ENCODE measurements around the gene GAS7. TPM values are rescaled to one million over a fixed set of nuclear protein-coding genes. Genes with fewer than 3 reads are reported as not detected.
"Not testable (repeated sequence)": the region's sequence is repeated elsewhere in the genome, so short reads cannot be mapped to it uniquely, and the experiment has no call there.

GAS7 gene
- total RNA-seq, 1 donor from 2014 or later, result not detected

GRCh38 chr17:10025224-10025623 is 173.2 kb downstream of the GAS7 start:
- intact Hi-C loops (cut with micrococcal nuclease), result no loop called here

DNA sequence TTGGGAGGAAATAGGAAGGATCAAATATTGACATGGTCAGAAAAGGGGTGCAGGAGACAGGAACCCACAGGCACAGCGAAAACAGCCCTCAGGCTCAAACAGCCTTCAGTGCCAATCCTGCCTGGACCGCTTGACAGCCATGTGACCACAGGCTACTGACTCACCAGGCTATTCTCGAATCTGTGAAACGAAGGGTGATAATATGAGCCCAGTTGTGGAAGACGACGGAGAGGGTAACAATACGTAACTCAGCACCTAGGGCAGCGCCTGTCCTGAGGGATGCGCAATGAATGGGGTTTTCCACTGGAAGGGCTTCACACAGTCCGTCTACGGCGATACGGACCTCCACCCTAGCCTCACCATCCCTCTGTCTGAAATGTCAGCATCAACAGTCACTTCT is 176.0 kb downstream of the GAS7 start:
- intact Hi-C loops (cut with micrococcal nuclease), result no loop called here

GRCh38 chr17:10021272-10021984 is 177.0 kb downstream of the GAS7 start:
- intact Hi-C loops (cut with micrococcal nuclease), result no loop called here

DNA sequence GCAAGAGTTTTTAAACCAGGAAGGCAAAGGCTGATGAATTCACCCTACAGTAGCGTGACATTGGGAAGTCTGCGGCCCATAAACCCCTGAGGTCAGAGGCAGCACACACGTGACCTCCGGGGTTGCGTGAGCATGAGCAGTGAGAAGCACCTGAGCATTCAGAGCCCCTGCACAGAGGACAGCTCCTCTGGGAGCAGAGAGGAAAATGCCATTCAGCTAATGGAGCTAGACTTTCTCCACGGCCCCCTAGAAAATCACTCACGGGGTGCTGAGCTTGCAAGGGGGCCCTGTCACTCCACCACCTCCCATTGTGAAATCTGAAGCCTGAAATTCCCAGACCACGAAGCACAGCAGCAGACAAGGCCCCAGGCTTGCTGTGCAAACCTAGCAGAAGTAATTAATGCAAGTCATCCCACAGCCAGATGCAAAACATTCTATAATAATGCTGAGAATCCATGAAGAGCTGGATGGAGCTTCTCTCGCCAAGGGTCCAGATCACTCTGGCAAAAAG is 178.4 kb downstream of the GAS7 start:
- intact Hi-C loops (cut with micrococcal nuclease), result no loop called here

DNA sequence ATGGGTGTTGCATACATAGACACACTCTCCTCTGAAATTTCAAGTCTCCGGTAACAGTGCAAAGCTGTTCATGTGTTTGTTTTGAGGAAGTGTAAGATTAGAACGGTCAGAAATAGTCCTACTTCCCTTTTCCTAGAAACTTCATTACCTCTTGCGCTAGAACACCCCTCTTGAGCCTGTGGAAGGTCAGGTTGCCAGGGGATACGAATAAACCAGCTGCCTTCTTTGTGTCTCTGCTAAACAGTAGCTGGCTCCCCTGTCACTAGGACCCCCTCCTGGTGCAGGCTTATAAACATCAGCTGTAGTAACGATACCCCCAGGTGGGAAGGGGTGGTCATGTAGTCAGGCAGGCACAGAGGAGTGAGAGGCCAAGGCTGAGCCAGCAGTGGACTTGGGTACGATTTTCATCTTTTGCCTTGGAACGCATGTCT is 179.9 kb downstream of the GAS7 start:
- intact Hi-C loops (cut with micrococcal nuclease), result no loop called here

DNA sequence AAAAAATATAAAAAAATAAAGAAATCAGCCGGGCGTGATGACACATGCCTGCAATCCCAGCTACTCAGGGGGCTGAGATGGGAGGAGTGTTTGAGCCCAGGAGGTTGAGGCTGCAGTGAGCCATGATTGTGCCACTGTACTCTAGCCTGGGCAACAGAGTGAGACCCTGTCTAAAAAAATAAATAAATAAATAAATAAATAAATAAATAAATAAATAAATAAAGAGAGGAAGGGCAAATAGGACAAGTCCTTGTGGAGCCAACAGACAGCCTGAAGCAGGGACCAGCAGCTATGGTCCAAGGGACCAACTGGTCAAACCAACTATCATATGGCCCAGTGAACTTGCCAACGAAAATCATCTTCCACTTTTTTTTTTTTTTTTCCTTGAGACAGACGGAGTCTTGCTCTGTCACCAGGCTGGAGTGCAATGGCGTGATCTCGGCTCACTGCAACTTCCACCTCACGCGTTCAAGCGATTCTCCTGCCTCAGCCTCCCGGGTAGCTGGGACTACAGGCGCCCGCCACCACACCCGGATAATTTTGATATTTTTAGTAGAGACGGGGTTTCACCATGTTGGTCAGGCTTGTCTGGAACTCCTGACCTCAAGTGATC is 181.3 kb downstream of the GAS7 start:
- intact Hi-C loops (cut with micrococcal nuclease), result not testable (repeated sequence)

GRCh38 chr17:10013365-10014112 is 184.9 kb downstream of the GAS7 start:
- intact Hi-C loops (cut with micrococcal nuclease), result no loop called here

DNA sequence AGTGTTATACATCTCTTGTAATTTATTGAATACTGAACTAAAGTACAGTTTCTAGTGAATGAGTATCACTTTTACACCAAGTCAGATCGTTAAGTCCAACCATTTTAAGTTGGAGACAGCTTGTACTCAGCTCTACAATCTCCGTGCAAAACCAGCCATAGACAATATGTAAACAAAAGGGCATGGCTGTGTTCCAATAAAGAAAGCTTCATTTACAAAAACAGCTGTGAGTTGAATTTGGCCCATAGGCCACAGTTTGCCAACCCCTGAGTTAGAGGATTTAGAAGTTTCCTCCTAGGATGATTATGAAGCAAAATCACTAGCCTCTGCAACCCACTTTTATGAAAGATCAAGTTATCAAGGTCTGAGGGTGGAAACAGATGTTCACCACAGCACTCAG is 187.7 kb downstream of the GAS7 start:
- intact Hi-C loops (cut with micrococcal nuclease), result no loop called here

DNA sequence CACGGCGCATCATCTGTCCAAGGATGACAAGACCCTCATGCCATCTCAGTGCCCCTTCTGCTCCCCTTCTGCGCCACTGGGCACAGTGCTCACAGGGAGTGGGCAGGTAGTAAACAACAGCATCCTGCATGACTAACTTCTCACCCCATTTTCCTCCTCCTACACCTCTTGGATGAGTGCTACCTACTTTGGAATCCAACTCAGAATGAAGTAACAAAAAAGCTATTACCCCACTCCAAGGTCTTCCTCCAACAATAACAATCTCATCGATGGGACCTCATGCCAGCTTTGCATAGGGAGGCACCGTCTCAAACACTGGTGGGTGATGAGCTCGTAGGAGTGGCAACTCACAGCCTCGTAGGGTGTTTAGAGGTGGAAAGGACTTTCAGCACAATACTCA is 194.7 kb downstream of the GAS7 start:
- intact Hi-C loops (cut with micrococcal nuclease), result no loop called here

GRCh38 chr17:10002567-10003360 is 195.6 kb downstream of the GAS7 start:
- intact Hi-C loops (cut with micrococcal nuclease), result not testable (repeated sequence)

GRCh38 chr17:10001306-10001873 is 197.0 kb downstream of the GAS7 start:
- intact Hi-C loops (cut with micrococcal nuclease), result no loop called here

DNA sequence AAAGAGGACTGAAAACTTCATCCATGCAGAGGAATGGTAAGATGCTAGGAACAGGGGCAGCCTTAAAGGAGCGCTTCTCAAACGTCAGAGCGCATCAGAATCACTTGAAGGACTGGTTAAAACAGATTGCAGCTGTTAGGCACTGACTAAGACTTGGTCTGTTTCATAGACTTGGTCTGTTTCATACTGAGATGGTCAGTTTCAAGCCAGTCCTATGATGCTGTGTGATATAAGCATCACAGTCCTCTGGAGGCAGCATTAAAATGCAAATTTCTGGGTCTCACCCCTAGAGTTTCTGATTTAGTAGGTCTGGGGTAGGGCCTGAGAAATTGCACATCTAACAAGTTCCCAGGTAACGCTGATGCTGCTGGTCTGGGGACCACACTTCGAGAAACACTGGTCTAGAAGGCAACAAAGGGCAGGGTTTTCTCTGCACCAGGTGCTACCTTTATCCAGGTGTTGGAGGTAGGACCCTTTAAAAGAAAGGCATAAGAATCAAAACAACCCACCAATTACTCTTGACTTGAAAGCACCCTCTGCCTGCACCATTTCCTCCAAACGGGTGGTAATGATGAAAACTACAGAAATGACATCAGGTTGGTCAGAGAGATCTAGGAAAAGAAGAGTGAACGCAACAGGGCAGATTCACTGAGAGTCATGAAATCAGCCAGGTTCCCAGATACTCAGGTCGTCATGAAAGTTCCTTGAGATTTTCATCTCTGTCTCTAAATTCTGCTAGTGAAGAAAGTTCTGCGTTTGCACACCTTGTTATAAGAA is 198.3 kb downstream of the GAS7 start:
- intact Hi-C loops (cut with micrococcal nuclease), result no loop called here

GRCh38 chr17:9998060-9998459 is 200.3 kb downstream of the GAS7 start:
- intact Hi-C loops (cut with micrococcal nuclease), result no loop called here

DNA sequence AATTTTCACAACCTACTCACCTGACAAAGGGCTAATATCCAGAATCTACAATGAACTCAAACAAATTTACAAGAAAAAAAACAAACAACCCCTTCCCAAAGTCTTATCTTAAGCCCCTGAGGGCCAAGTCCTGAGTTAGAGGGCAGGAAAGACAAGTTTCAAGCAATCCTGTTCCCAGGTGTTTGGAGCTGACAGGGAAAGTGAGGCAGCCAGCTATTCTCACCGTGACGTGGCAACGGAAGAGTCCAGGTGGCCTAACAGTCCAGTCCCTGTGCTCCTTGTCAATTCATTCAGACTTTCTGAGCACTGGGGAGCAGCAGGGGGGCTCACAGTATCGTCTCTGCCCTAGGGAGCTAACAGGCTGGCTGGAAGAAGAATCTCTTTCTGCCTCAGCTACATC is 203.6 kb downstream of the GAS7 start:
- intact Hi-C loops (cut with micrococcal nuclease), result no loop called here

DNA sequence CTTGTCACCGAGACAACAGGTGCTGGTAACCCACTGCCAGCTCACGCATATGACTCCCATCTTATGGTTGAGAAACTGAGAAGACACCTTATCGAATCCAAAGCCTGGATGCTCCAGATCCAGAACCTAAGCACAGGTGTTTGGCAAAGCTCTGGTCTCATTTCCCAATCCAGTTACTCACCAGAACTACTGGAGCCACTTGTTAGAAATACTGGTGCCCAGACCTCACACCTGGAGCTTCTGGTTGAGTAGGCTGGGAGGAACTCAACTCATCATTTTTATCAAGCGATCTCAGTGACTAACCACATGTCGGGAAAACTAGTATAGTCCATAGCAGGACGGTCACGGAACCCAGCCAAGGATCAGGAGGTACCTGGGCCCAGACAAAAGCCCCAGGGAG is 206.6 kb downstream of the GAS7 start:
- intact Hi-C loops (cut with micrococcal nuclease), result no loop called here

GRCh38 chr17:9991351-9991750 is 207.1 kb downstream of the GAS7 start:
- intact Hi-C loops (cut with micrococcal nuclease), result no loop called here

DNA sequence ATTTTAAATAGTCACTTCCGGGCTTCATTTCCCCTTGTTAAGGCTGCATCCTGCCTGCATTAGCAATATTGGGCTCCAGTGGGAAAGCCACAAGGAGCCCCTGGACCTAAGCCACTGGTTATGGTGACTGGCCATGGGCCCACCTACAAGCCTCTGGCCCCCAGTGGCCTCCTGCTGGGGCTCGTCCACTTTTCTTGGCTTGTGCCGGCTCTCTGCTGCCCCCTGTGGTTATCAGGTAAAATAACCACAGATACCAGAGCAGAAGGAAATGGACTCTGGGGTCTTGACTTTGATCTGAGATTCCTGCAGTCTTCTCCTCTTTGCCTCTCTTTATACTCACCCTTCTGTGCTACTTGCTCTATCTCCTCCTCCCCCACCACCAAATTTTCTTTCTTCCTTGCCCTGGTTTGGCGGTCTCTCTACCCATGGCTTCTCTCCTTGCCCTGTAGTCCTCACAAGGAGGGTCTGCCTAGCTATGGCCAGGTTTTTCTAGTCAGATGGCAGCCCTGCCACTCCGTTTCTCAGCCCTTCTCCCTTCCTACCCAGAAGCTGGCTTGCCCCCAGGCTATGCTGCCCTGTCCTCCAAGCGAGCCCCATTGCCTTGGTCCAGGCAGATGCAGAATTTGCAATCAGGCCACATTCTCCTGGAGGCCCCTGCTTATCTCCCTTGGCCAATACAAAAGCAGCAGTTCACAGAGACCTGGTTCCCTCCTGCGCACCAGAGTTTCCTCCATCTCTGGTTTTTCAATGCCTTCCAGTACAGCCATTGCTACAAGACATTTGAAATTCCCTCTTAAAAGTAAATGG is 210.4 kb downstream of the GAS7 start:
- intact Hi-C loops (cut with micrococcal nuclease), result no loop called here

DNA sequence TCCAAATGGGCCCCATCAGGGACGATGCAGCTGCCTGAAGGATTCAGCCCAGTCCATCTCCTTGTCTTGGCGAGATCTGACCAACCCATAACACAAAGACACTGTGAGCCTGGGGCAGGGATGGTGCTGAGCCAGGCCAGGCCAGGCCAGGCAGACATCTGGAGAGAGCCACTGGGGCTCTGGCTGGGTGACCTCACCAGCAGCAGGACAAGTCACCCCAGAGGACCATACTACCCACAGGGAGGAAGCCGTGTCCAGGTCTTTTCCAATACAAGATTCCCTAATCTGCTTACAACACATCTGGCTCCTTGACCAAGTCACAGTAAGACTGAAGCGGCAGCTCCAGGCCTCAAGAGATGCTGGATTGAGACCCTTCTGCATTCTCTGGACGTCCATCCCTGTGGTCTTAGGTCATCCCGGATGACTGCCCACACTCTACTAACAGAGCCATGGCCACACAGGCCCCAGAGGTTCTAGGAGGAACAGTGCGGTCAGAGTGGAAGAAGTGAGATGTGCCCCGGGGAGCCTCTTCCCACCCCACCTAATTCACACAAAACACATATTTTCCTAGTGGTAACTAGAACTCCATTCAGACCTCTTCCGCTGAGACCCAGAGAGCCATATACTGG is 211.5 kb downstream of the GAS7 start:
- intact Hi-C loops (cut with micrococcal nuclease), result no loop called here

GRCh38 chr17:9985646-9986045 is 212.8 kb downstream of the GAS7 start:
- intact Hi-C loops (cut with micrococcal nuclease), result no loop called here

All from T-helper 1 cell treated with Interleukin-12 subunit alpha and Interleukin-12 subunit beta and Interleukin-4 antibody, amounts not matched to agents 30 ng/mL and 1 ng/mL, for 36 hours (primary cell).